HG02763 (cell line): ENCODE measurements around the gene SLC5A3.

Source experiments
- ATAC-seq: cut with Tn5 transposase; IDR thresholded peaks from one replicate; pipeline ENCODE4 v1.9.1; 2021; ENCODE audit warnings: mild to moderate bottlenecking, moderate library complexity; ENCODE audit not compliant: unreplicated experiment

SLC5A3 gene

DNA sequence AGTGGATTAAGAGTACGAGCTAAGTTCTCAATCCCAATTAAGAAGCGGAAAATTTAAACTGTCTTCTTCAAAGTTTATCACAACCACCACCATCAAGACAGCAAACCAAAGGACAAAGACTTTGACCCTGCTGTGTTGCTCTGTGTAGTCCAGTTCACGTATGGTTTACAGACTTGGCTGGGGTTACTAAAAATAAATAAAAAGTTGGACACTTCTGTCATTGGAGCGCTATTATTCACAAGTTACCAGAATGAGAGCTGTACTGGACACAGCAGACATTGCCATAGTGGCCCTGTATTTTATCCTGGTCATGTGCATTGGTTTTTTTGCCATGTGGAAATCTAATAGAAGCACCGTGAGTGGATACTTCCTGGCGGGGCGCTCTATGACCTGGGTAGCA, 21.6 kb downstream of the SLC5A3 start:
- no peak for ATAC-seq

DNA sequence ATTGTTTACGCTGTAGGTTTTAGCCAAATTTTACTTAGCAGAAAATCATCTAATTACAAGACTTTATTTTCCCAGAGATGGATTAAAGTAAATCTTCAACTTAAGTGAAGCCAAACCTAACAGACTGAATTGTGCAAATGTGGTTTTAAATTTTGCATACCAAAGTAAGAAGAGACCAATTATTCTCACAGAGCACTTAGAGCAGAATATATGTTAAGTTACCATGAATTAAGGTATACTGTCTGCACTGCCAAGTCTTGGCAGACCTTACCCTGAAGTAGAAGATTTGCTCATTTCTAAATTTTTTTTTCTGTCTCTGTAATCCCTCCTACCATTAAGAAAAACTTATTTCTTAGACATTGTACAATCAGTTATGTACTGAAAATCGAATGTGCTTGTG, 24.1 kb downstream of the SLC5A3 start:
- ATAC-seq: no peak

DNA sequence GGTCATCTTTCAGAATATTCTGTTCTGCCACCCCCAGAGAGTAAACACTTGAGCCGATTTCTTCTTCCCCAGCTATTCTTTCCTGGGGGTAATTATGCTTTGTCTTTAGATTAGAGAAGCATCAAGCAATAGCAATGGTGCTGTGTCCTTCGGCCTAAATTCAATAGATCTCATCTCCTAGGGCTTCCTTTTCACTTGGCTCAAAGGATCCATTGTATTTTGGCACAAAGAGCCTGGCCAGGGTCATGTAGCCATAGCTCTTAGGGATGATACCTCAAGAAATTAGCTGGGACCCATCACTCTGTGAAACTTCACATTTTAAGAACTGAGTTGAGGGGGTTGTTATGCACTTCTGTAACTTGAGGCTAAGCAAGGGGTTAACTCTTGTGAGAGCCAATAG, 27.0 kb downstream of the SLC5A3 start:
- ATAC-seq: no peak

DNA sequence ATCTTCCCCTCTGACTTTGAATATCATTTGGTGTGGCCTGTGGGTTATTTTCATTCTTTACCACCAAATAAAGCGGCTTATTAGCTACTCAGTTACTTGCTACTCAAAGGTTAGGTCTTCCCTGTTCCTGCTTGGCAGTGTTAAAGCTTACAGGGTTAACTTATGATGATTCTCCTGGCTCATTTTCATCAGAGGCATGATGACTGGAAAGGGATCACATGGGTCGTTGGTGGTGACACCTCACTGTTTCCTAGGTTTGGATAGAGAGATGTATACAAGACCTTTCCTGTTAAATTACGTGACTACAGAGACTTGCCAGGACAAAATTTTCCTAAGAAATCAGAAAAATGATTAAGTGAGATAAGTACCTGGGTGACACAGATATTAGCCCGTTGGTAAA, 27.4 kb downstream of the SLC5A3 start:
- ATAC-seq: no peak

DNA sequence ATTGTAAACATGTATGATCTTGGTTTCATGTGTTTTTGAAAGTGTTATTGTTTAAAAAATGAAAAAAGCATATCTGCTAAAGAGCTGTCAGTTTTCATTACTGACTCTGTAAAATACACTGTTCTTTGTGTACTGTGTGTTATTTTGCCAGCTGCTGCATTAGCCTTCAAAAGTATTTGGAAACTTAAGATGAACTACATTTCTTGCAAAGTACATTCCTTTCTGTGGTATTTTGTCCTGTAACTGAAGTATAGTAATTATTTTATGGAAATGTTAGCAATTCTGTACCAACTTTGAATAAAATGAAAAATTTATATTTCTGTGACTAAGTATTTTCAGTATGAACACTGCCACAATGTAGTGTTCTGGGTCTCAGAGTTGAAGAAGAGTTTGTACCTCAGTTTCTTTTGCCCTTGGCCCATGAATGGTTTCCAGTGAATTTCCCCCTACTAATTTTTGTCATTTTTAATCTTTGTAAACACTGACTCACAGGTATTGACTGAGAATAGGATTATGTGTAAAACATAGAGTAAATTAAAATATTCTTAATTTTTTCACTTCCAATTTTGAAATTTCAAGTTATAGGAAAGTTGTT, 32.7 kb downstream of the SLC5A3 start:
- no peak for ATAC-seq

DNA sequence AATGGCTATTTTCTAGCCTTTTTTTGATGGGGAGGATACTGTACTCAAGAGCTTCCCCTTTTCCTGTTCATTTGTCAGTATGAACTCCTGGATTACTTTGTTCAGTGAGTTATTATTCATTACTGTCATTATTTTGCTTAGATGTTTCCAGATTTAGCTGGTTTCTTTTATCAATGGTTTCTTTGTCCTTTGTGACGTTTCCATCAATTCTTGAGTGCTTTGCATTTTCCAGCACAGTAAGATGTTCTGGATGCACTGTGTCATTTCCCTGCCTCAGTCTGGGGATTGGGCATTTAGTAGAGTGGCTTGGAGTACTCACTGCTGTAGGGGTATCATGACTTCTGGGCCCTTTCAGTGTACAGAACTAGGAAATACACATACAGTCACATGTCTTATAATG, 34.2 kb downstream of the SLC5A3 start:
- ATAC-seq: no peak

DNA sequence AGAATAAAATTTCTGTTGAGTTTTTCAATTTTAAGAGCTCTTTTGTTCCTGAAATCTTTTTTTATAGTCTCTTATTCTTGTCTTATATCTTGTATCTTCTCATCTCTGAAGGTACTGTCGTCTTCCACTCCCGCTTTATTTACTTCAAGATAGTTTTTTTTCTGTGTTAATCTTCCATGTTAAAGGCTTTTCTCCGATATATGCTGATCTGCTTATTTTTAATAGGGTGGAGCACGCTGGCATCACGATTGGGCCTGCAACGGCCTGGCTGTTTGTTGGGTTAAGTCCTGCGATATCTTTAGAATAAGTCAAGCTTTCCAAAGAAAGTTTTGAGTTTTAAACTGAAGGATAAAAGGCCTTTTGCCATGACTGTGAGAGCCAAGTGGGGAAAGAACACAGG, 35.7 kb downstream of the SLC5A3 start:
- no peak for ATAC-seq

DNA sequence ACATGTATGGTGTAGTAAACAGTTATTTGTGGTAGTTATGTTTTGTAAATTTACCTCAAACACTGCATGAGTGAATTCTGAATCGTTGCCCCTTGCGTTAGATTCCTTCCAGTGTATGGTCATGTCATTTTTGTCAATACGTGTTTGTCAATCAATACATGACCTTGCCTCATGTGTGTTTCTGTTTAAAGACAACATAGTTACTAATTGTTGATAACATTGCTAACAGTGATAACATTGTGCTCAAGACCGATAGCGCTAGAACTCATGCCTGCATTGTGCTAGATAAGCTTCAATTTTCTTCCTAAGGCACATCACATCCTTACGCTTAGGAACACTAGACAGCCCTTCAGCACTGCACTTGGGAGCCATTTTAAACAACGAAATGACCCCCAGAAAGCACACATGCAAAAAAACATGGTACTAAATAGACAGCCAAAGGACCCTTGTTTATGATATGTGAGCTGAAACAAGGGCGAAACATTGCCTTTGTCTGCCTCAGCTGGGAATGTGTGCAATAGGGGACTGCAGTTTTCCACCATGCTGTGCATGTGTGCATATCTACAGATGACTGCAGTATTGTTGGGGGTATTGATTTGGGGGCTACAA, 37.3 kb downstream of the SLC5A3 start:
- no peak for ATAC-seq

DNA sequence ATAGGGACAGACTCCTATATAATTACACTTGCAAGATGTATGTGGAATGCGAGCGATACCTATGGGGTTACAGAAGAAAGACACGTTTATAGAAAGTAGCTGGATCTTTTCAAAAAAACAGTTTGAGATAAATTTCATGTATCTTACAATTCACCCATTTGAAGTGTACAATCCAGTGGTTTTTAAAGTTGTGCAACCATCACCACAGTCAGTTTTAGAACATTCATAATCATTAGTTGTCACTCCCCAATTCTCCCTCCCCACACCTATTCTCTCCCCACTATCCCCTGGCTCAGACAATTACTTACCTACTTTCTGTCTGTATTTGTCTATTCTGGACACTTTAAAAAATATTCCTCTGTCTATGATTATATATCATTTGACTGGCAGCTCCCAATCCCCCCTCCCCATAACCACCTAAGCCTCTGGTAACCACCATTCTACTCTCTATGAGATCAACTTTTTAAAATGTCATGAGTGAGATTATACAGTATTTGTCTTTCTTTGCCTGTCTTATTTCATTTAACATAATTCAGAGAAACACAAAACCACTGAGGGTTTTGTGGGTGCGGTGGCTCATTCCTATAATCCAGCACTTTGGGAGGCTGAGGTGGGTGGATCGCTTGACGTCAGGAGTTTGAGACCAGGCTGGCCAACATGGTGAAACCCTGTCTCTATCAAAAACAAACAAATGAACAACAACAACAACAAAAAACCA, 39.1 kb downstream of the SLC5A3 start:
- ATAC-seq: no peak

DNA sequence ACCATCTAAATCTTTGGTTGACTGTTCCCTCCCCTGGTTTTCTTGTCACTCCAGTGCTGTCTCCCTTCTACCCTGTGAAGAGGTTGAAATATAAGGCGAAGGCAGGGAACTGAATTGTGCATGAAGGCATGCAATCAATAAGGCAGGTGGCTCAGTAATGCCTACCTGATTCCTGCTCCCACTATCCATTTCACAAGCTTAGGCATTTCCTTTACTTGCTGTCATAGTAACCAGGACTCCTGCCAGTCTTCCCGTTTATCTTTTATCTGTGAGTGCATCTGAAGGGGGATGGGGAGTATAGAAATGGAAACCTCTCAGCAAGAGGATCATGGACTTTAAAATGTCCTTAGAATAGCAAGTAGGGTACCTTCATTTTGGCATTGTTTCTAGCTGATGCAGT, 40.5 kb downstream of the SLC5A3 start:
- no peak for ATAC-seq

DNA sequence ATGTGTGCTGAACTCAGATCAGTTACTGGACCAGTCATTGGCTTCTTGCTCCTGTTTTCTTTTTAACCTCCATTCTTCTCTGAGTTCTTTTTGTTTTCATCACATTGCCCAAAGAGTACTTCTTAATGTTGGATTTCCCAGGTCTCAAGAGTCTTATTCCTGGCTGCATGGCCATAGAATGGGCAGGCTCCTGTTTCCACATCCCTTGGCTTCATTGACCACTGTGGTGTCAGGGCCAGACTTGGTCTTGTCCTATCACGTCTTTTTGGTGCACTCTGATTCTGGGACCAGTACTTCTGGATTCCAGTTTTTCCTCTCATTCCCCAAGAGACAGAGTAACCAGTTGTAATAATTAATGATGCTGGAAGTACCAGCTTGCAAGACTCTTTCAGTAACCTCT, 41.8 kb downstream of the SLC5A3 start:
- no peak for ATAC-seq

DNA sequence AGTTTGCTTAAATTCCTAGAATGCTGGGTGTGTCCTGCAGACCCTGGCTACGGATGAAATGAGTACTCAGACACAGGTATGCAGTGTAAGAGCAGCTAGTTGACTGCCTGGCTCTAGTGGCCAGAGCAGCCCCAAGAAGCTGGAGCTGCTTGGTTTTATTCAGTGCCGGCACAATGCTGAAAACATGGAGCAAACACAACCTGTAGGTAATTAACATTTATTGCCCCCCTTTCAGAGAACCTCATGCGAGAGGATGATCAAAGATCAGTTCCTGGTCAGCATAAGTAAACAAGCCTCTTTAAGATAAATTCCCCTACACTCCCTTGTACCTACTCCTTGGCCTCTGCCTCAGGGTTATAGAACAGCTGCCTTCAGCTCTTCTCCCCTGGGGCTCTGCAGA, 43.2 kb downstream of the SLC5A3 start:
- ATAC-seq: no peak

DNA sequence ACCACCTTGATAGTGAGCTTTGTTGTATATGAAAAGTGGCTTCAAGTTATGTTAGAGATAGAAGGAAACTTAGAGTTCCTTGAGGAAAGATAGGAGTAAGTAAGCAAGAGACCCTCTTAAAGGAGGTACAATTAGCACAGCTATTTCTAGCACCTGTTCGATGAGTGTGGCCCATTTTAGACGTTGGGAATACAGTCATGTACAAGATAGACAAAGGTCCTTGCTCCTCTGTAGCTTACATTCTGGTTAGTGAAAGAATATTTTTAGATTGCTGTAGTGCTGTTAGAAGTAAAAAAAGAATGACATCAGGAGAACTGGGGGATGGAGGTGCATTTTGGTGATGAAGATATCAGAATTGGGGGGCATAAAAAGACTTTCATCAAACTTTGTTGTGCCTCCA, 47.5 kb downstream of the SLC5A3 start:
- no peak for ATAC-seq

DNA sequence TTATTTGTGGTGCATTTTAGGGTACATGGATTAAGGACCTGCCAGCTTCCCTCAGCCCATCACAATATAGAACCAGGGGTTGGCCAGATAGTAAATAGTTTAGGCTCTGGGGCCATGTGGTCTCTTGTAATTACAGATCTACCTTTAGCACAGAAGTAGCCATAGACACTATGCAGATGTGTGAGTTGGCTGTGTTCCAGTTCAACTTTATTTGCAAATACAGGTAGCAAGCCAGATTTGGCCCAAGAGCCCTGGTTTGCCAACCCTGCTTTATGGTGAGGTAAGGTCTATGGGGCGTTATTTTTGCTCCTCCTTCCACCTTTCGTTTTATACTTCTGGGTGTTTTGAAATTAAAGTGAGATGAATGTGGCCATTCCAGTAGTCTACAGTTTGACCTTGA, 48.7 kb downstream of the SLC5A3 start:
- ATAC-seq: no peak
